ENCODE measurements around the gene NEURL1B.

The NEURL1B gene

DNA sequence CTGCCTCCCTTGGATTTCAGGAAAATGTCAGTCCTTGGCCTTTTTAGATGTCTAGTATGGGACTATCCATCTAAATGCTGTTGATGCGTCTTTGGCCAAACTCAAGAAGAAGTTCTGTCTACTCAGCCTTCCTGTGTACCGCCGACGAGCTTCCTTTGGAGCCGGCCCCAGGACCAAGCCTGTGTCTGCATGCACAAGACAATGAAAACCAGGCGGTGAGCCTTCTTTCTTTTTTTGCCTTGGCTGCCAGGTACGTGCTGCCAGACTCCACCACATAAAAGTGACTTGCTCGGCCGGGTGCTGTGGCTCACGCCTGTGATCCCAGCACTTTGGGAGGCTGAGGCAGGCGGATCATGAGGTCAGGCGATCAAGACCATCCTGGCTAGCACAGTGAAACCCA, 6.0 kb upstream of the NEURL1B start:
- Mint-ChIP-seq H3K36me3 (no peaks in the 10 kb centered on the region), H3K27me3 (peaks cover 12 to 15% of the 10 kb centered on the region in 2 donors), H3K4me3 (no peak overlapping the region), H3K27ac (no peak overlapping the region), H3K9me3 (no peaks in the 10 kb centered on the region), H3K4me1 (no peaks in the 10 kb centered on the region)
- ATAC-seq (replicated peaks) (no peak), DNase-seq (no peak)

DNA sequence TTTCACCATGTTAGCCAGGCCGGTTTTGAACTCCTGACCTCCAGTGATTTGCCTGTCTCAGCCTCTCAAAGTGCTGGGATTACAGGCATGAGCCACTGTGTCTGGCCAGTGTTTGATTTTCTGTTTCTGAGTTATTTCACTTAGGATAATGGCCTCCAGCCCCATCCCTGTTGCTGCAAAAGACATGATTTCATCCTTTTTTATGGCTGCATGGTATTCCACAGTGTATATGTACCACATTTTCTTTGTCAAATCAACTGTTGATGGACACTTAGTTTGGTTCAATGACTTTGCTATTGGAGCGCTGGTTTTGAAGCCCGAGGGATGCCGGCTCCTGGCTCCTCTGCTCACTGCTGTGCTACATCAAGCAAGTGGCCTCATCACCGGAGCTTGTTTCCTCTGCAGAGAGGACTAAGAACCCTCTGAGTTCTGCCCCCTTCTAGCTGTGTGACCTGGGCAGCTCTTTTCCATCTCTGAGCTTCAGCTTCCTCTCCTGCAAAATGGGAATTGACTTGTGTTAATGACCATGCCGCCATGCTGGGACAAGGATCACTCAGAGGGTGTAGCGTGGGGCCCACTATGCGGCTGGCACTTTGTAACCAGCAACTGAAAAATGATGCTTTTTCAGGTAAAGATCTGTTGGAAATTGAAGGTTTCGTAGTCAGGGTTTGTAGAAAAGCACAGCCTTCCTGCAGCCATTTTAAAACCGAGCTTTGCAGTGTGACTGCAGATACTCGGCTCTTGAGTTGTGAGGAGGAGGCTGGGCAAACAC, 4.6 kb upstream of the NEURL1B start:
- no peaks in the 10 kb centered on the region for H3K36me3 Mint-ChIP-seq
- H3K4me3 Mint-ChIP-seq: no peak overlapping the region
- H3K4me1 Mint-ChIP-seq: peaks cover 7% of the 10 kb centered on the region in 2 donors
- H3K27ac Mint-ChIP-seq: no peak overlapping the region
- no peaks in the 10 kb centered on the region for H3K9me3 Mint-ChIP-seq
- DNase-seq (no peak), ATAC-seq (replicated peaks) (no peak)
- H3K27me3 Mint-ChIP-seq: peaks cover 20 to 22% of the 10 kb centered on the region in 2 donors

DNA sequence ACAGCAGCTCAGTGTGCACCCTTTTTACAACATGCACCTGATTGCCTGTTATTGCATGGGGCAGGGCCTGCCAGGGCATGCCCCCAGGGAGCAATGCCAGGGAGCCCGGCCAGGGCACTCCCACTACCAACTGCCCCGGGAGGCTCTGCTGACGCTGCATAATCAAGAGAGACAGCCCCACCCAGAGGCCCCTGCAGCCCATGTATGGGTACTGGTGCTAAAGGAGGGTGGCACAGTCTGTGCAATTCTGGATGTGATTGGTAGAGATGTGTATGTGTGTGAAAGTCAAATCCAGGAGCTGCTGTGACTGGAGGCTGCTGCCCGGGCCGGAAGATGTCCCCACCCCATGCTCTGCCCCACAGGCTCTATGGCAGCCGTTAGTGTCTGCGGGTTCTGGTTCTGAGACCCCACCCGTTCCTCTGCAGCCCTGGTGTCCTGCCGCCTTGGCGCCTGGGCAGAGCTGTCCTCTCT, 3.9 kb upstream of the NEURL1B start:
- no peak for ATAC-seq (replicated peaks)
- H3K27ac Mint-ChIP-seq: no peak overlapping the region

DNA sequence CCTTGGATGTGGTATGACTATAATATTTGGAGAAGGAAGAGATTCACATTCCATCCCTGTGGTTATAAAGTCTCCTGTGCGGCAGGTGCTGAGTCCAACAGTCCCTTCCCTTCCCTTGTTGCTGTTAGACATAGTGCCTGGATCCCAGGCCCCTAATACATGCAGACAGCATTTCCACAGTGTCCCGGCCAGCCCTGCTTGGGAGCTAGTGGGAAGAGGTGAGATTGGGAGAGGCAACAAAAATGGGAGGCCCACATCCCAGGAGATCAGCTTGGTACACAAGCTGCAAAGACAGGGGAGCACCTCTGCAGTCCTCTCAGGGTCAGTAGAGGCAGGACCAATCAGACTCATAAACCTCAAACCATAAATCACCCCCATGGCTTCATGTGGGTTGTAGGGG, 3.3 kb upstream of the NEURL1B start:
- ATAC-seq (replicated peaks) (no peak), DNase-seq (no peak)
- no peak overlapping the region for H3K27ac Mint-ChIP-seq
- no peaks in the 10 kb centered on the region for H3K36me3 Mint-ChIP-seq
- no peaks in the 10 kb centered on the region for H3K9me3 Mint-ChIP-seq
- no peak overlapping the region for H3K4me3 Mint-ChIP-seq
- H3K4me1 Mint-ChIP-seq: peaks cover 12 to 19% of the 10 kb centered on the region in 2 donors
- peaks cover 31% of the 10 kb centered on the region in 2 donors for H3K27me3 Mint-ChIP-seq

More for the DNA sequence above, 3.9 kb upstream of the NEURL1B start:
- no peak for DNase-seq
- H3K36me3 Mint-ChIP-seq: no peaks in the 10 kb centered on the region
- H3K4me1 Mint-ChIP-seq: peaks cover 8 to 13% of the 10 kb centered on the region in 2 donors
- H3K9me3 Mint-ChIP-seq: no peaks in the 10 kb centered on the region
- H3K4me3 Mint-ChIP-seq: no peak overlapping the region
- H3K27me3 Mint-ChIP-seq: peaks cover 25 to 26% of the 10 kb centered on the region in 2 donors

DNA sequence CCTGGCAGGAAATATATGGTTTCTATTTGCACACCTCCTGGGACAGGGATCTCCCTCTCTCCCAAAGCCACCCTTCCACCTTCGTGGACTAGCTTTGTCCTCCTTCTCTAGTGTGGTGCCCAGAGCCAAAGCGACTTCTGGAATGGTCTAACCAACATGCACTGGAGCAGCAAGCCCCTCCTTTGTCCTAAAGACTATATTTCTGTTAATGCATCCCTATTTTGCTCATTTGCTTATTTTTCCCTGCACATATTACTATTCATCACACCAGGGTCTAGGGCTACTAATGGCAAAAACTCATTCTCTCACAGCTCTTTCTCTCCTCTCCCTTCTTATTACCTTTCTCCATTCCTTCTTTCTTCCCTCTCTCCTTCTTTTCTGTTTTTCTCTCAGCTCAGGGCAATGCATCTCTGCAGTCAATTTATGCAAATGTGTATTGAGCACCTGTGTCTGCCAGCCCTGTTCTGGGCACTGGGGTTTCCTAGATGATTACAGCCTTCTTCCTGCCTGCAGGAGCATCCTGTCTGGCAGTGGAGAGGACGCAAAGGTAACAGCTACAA, 2.8 kb upstream of the NEURL1B start:
- H3K9me3 Mint-ChIP-seq: no peaks in the 10 kb centered on the region
- H3K4me3 Mint-ChIP-seq: no peak overlapping the region
- H3K36me3 Mint-ChIP-seq: no peaks in the 10 kb centered on the region
- ATAC-seq (replicated peaks) (no peak), DNase-seq (no peak)
- H3K27ac Mint-ChIP-seq: no peak overlapping the region
- H3K27me3 Mint-ChIP-seq: peaks cover 36% of the 10 kb centered on the region in 2 donors
- peaks cover 15 to 24% of the 10 kb centered on the region in 2 donors for H3K4me1 Mint-ChIP-seq

DNA sequence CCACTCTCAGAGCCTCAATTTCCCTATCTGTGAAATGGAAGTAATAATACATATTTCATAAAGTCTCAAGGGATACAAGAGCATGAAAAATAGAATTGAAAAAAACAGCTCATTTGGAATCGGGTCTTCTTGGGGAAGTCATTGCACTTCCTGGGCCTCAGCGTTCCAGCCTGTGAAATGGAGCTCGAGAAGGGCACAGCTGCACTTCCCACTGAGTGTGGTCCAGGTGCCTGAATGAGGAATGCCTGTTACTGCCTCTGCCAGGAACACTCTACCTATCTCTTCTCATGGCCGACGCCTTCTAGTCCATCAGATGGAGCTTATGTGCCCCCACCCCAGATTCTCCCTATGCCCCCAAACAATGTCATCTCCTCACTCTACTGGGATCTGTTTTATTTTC, 924 bp upstream of the NEURL1B start:
- peaks cover 45 to 50% of the 10 kb centered on the region in 2 donors for H3K27me3 Mint-ChIP-seq
- no peaks in the 10 kb centered on the region for H3K36me3 Mint-ChIP-seq
- peaks cover 18 to 32% of the 10 kb centered on the region in 2 donors for H3K4me1 Mint-ChIP-seq
- DNase-seq (no peak), ATAC-seq (replicated peaks) (no peak)
- no peak overlapping the region for H3K27ac Mint-ChIP-seq
- H3K4me3 Mint-ChIP-seq: peak overlapping the region; percentile 65 to 71
- no peaks in the 10 kb centered on the region for H3K9me3 Mint-ChIP-seq

DNA sequence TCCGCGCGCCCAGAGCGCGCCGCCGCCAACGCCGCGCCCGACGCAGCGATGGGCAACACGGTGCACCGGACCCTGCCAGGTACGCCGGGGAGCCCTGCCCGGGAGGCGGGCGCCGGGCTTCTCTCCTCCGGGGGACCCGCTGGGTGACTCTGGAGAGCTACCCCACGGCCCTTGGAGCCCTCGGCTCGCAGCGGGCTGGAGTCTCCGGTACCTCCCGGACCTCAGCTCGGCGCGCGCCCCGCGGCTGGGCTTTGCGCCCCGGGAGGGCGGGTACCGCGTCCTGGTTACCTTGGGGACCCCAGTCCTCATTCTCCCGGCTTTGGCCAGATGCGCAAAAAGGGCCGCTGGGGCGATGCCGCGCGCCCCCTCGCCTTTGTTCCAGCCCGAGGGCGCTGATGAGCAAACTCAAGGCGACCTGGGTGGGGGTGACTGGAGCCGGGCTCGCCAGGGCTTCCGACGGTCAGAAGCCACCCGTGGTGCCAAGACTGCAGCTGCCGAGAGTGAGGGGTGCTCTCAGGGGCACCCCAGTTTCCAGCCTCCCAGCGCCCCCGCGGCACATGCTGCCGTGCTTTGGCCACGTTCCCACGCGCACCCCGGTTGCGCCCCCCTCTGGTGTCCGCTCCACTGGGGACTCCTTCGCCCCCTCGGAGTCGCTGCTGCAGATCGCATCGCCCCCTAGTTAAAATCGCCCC, 442 bp downstream of the NEURL1B start:
- peaks cover 45 to 54% of the 10 kb centered on the region in 2 donors for H3K27me3 Mint-ChIP-seq
- no peak for DNase-seq
- H3K4me3 Mint-ChIP-seq: peak overlapping the region; percentile 47 to 63
- peak; percentile 4 to 49 for ATAC-seq (replicated peaks)
- H3K27ac Mint-ChIP-seq: no peak overlapping the region
- no peaks in the 10 kb centered on the region for H3K36me3 Mint-ChIP-seq
- peaks cover 18 to 32% of the 10 kb centered on the region in 2 donors for H3K4me1 Mint-ChIP-seq
- H3K9me3 Mint-ChIP-seq: no peaks in the 10 kb centered on the region

DNA sequence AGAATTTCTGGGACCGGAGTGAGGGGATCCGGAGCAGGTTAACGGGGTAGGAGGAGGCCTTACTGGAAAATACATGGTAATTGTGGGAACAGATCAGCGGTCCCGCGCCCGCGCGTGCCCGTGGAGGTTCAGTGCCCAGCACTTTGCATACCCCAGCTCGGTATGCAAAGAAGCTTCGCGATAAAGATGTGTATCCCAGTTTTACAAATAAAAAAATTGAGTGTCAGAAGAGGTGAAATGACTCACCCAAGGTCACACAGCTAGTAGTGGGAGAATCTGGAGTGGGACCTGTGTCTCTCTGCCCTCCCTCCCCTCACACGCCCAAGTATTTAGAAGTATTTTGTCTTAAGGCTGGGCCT, 967 bp downstream of the NEURL1B start:
- ATAC-seq (replicated peaks): no peak
- peak overlapping the region in 1 of 2 donors; percentile 63 for H3K4me3 Mint-ChIP-seq
- no peaks in the 10 kb centered on the region for H3K36me3 Mint-ChIP-seq
- H3K4me1 Mint-ChIP-seq: peaks cover 18 to 32% of the 10 kb centered on the region in 2 donors
- H3K9me3 Mint-ChIP-seq: no peaks in the 10 kb centered on the region
- H3K27ac Mint-ChIP-seq: no peak overlapping the region
- H3K27me3 Mint-ChIP-seq: peaks cover 45 to 54% of the 10 kb centered on the region in 2 donors
- no peak for DNase-seq

DNA sequence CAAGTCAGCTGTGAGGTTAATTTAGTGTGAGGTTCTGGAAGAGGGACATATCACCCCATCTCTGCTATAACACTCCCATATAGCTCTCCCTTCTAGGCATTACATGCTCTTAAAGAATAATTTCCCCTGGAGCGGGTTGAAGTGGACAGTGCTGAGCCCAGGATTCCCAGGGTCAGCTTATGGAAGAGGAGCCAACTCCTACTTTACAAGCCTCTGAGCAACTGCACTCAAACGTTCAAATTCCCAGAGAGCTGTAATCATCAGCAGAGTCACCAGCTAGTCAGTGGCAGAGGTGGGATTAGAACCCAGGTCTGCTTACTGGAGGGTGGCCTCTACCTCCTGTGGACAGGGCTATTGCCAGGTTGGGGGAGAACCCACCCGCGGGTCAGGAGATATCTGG, 1.4 kb downstream of the NEURL1B start:
- Mint-ChIP-seq H3K9me3 (no peaks in the 10 kb centered on the region), H3K4me1 (peaks cover 18 to 32% of the 10 kb centered on the region in 2 donors), H3K4me3 (no peak overlapping the region), H3K36me3 (no peaks in the 10 kb centered on the region), H3K27ac (no peak overlapping the region), H3K27me3 (peaks cover 42 to 52% of the 10 kb centered on the region in 2 donors)
- DNase-seq: no peak
- no peak for ATAC-seq (replicated peaks)

DNA sequence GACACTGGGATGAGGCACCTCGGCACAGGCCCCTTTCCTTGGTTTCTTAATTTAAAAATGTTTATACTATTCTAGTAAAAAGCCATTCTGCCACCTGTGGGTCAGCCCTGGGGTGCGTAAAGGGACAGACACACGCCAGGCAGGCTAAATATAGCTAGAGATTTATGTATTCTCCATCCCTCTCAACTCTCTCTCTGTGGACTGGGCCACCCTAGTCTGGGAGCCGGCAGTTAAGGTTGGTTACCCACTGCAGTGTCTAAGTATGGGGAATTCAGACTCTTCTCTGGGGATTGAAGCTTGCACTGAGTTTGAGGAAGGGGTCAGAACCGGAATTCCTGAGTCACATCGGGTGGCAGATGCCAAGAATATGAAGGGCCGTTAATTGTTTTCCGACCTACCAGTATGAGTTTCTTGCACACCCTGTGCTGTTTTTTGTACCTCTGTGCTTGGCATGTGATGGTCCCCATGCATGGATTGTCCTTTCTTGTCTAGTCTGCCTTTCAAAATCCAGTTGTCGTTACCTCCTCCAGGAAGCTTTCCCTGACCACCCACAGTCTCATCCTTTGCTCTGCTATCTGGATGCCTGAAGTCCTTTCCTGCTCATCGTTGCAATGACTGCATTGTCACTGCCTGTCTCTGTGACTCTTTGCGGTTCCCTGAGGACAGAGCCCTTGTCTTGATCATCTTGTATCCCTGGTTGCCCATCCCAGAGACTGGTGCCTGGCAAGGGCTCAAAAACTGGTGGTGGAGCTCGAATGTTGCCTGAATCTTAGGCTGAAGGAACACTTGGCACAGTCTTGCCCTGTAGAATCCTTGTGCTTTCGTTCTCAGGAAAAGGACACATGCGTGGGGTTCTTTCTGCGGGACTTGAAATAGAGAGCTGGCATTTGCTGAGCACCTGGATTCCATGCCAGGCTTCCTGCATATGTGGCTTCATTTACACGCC, 2.1 kb downstream of the NEURL1B start:
- Mint-ChIP-seq H3K27me3 (peaks cover 39 to 48% of the 10 kb centered on the region in 2 donors), H3K4me3 (no peak overlapping the region), H3K36me3 (no peaks in the 10 kb centered on the region), H3K4me1 (peaks cover 18 to 32% of the 10 kb centered on the region in 2 donors), H3K9me3 (no peaks in the 10 kb centered on the region), H3K27ac (no peak overlapping the region)
- no peak for DNase-seq
- peak; percentile 27 to 51 for ATAC-seq (replicated peaks)

DNA sequence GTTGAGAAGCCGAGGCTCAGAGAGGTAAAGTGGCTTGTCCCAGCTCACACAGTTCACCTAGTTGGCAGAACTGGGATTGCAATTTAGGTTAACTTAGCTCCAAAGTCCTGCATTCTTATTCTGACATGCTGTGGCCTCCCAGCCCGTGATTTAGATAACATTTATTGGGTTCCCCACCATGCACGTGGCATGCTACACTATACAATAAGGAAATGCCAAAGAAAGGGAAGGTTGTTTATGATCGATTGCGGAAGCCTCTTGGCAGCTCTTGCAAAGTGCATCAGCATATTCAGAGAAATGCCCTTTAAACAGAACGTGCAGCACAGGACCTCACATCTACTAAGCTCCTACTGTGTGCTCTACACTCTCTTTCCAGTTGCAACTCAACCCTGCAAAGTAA, 3.2 kb downstream of the NEURL1B start:
- Mint-ChIP-seq H3K27me3 (peaks cover 39 to 44% of the 10 kb centered on the region in 2 donors), H3K4me3 (no peak overlapping the region)
- no peak for ATAC-seq (replicated peaks)

DNA sequence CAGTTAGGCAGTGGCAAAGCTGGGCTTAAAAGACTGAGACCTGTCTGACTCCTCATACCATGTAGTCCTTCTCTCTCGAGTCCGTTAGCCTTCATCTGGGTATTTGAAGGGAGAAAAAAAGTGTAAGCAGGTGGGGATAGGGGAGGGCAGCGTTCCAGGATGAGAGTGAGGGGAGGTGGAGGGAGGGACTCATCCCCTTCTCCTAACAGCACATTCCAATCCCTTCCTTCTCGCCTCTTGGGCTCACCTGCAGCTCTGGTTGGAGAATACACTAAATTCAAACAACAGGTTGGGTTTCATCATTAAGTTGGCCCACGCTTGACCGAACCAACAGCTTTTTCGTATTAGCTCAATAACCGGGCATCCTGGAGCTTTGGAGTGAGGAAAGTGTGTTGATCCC, 3.6 kb downstream of the NEURL1B start:
- Mint-ChIP-seq H3K4me3 (no peak overlapping the region), H3K27ac (no peak overlapping the region), H3K36me3 (no peaks in the 10 kb centered on the region), H3K27me3 (peaks cover 36 to 41% of the 10 kb centered on the region in 2 donors), H3K9me3 (no peaks in the 10 kb centered on the region), H3K4me1 (peaks cover 21 to 39% of the 10 kb centered on the region in 2 donors)
- DNase-seq: no peak
- no peak for ATAC-seq (replicated peaks)

More for the DNA sequence above, 3.2 kb downstream of the NEURL1B start:
- no peak for DNase-seq
- no peak overlapping the region for H3K27ac Mint-ChIP-seq
- H3K36me3 Mint-ChIP-seq: no peaks in the 10 kb centered on the region
- H3K9me3 Mint-ChIP-seq: no peaks in the 10 kb centered on the region
- peaks cover 21 to 39% of the 10 kb centered on the region in 2 donors for H3K4me1 Mint-ChIP-seq

DNA sequence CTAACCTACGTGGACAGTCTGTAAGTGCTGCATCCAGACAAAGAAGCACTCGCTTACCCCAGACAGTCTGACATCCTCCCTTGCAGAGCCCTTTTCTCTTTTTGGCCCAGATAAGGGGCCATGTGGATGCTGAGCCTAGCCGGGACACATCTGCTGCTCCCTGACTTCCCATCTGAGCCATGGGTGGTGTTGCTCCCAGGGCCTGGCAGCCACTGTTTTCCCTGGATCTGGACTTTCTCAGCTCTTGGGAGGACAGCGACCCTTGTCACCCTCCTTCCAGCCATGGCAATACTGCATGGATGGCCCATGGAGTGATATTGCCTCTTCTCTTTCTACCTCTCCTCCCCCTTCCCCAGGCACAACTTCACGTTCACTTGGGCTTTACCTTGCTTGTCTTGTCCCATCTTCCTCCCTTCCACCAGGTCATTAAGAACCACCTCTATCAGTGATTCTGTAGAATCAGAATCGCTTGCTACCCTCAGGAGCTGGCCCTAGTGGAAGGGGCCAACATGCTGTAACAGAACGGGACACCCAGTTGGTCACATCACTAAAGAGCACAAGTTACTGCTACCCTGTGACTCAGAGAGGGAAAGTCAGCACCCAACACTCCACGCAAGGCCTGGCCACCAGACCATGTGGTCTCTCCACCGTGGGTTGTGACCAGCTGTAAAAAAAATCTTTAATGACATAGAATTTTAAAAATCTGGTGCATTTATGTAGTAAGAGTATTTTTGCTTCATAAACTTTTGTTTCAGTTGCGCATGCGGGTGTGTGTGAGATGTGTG, 4.4 kb downstream of the NEURL1B start:
- Mint-ChIP-seq H3K27ac (no peak overlapping the region), H3K27me3 (peaks cover 28 to 35% of the 10 kb centered on the region in 2 donors), H3K36me3 (no peaks in the 10 kb centered on the region), H3K4me1 (peaks cover 17 to 36% of the 10 kb centered on the region in 2 donors), H3K4me3 (no peak overlapping the region), H3K9me3 (no peaks in the 10 kb centered on the region)
- DNase-seq (no peak), ATAC-seq (replicated peaks) (no peak)
